Stimulated activated naive CD8-positive, alpha-beta T cell treated with anti-CD3 and anti-CD28 coated beads, Interleukin-15, Interleukin-2, amounts not matched to agents 100 ng/mL and 50 ng/mL, for 24 hours (primary cell): Measurements from ENCODE around the gene TAOK3.
"Not testable (repeated sequence)": the region's sequence is repeated elsewhere in the genome, so short reads cannot be mapped to it uniquely, and the experiment has no call there.

ENCODE experiments used
- H3K27ac Mint-ChIP-seq: one replicate; pipeline ENCODE4 v1.8.0; 2021; ENCODE audit warnings: mild to moderate bottlenecking, mixed read lengths
- H3K27me3 Mint-ChIP-seq: one replicate; pipeline ENCODE4 v1.8.0; 2021; ENCODE audit warnings: mixed read lengths
- H3K36me3 Mint-ChIP-seq: one replicate; pipeline ENCODE4 v1.8.0; 2021; ENCODE audit warnings: low read depth, mixed read lengths
- H3K4me1 Mint-ChIP-seq: one replicate; pipeline ENCODE4 v1.8.0; 2021; ENCODE audit warnings: low read depth, mixed read lengths
- H3K4me3 Mint-ChIP-seq: one replicate; pipeline ENCODE4 v1.8.0; 2021; ENCODE audit warnings: mild to moderate bottlenecking, mixed read lengths
- H3K9me3 Mint-ChIP-seq: one replicate; pipeline ENCODE4 v1.8.0; 2021; ENCODE audit warnings: mixed read lengths

The TAOK3 gene

GRCh38 chr12:118269806-118270205 lies 102.9 kb downstream of the TAOK3 start:
- peaks cover 13% of the 10 kb centered on the region for H3K36me3 Mint-ChIP-seq
- no peak overlapping the region for H3K4me3 Mint-ChIP-seq
- no peaks in the 10 kb centered on the region for H3K9me3 Mint-ChIP-seq
- peaks cover 14% of the 10 kb centered on the region for H3K4me1 Mint-ChIP-seq
- no peaks in the 10 kb centered on the region for H3K27me3 Mint-ChIP-seq
- H3K27ac Mint-ChIP-seq: no peak overlapping the region

- H3K27me3 Mint-ChIP-seq: no peaks in the 10 kb centered on the region
- no peak overlapping the region for H3K27ac Mint-ChIP-seq
- no peak overlapping the region for H3K4me3 Mint-ChIP-seq
- H3K9me3 Mint-ChIP-seq: peaks cover 5% of the 10 kb centered on the region
- peaks cover 8% of the 10 kb centered on the region for H3K4me1 Mint-ChIP-seq
- peaks cover 67% of the 10 kb centered on the region for H3K36me3 Mint-ChIP-seq
Observed at GRCh38 chr12:118259079-118259478, 113.6 kb downstream of the TAOK3 start.

GRCh38 chr12:118256352-118256751 lies 116.4 kb downstream of the TAOK3 start:
- no peak overlapping the region for H3K4me3 Mint-ChIP-seq
- peaks cover 62% of the 10 kb centered on the region for H3K36me3 Mint-ChIP-seq

GRCh38 chr12:118249547-118249946 lies 123.2 kb downstream of the TAOK3 start:
- Mint-ChIP-seq H3K36me3 (peaks cover 21% of the 10 kb centered on the region), H3K4me3 (no peak overlapping the region), H3K4me1 (no peaks in the 10 kb centered on the region), H3K9me3 (no peaks in the 10 kb centered on the region), H3K27me3 (no peaks in the 10 kb centered on the region), H3K27ac (no peak overlapping the region)

More at GRCh38 chr12:118256352-118256751, 116.4 kb downstream of the TAOK3 start:
- H3K4me1 Mint-ChIP-seq: peaks cover 5% of the 10 kb centered on the region
- no peaks in the 10 kb centered on the region for H3K27me3 Mint-ChIP-seq
- peaks cover 5% of the 10 kb centered on the region for H3K9me3 Mint-ChIP-seq
- no peak overlapping the region for H3K27ac Mint-ChIP-seq

GRCh38 chr12:118245886-118246285 lies 126.8 kb downstream of the TAOK3 start:
- H3K9me3 Mint-ChIP-seq, H3K4me3 Mint-ChIP-seq, H3K27ac Mint-ChIP-seq, H3K27me3 Mint-ChIP-seq, H3K4me1 Mint-ChIP-seq: not testable (repeated sequence)
- H3K36me3 Mint-ChIP-seq: peaks cover 23% of the 10 kb centered on the region

GRCh38 chr12:118238888-118239287 lies 133.8 kb downstream of the TAOK3 start:
- H3K9me3 Mint-ChIP-seq: no peaks in the 10 kb centered on the region
- peaks cover 18% of the 10 kb centered on the region for H3K4me1 Mint-ChIP-seq
- H3K4me3 Mint-ChIP-seq: no peak overlapping the region
- no peaks in the 10 kb centered on the region for H3K27me3 Mint-ChIP-seq
- no peak overlapping the region for H3K27ac Mint-ChIP-seq
- peaks cover 50% of the 10 kb centered on the region for H3K36me3 Mint-ChIP-seq

- no peak overlapping the region for H3K4me3 Mint-ChIP-seq
- H3K9me3 Mint-ChIP-seq: no peaks in the 10 kb centered on the region
- H3K27me3 Mint-ChIP-seq: no peaks in the 10 kb centered on the region
- H3K36me3 Mint-ChIP-seq: peaks cover 48% of the 10 kb centered on the region
- peaks cover 18% of the 10 kb centered on the region for H3K4me1 Mint-ChIP-seq
- H3K27ac Mint-ChIP-seq: peak overlapping the region; percentile 55
Observed at GRCh38 chr12:118237908-118238307, 134.8 kb downstream of the TAOK3 start.

GRCh38 chr12:118237052-118237665 lies 135.5 kb downstream of the TAOK3 start:
- Mint-ChIP-seq H3K27ac (peak overlapping the region; percentile 87), H3K4me3 (no peak overlapping the region), H3K4me1 (peaks cover 18% of the 10 kb centered on the region), H3K36me3 (peaks cover 49% of the 10 kb centered on the region), H3K9me3 (no peaks in the 10 kb centered on the region), H3K27me3 (no peaks in the 10 kb centered on the region)

- H3K36me3 Mint-ChIP-seq: peaks cover 17% of the 10 kb centered on the region
- H3K27me3 Mint-ChIP-seq: no peaks in the 10 kb centered on the region
- H3K4me1 Mint-ChIP-seq: no peaks in the 10 kb centered on the region
- no peaks in the 10 kb centered on the region for H3K9me3 Mint-ChIP-seq
- H3K4me3 Mint-ChIP-seq: no peak overlapping the region
- H3K27ac Mint-ChIP-seq: peak overlapping the region; percentile 27
Observed at GRCh38 chr12:118220702-118221101, 152.0 kb downstream of the TAOK3 start.

GRCh38 chr12:118219772-118220171 lies 152.9 kb downstream of the TAOK3 start:
- H3K9me3 Mint-ChIP-seq: no peaks in the 10 kb centered on the region
- no peaks in the 10 kb centered on the region for H3K27me3 Mint-ChIP-seq
- peak overlapping the region; percentile 37 for H3K27ac Mint-ChIP-seq
- H3K4me1 Mint-ChIP-seq: no peaks in the 10 kb centered on the region
- H3K36me3 Mint-ChIP-seq: peaks cover 17% of the 10 kb centered on the region
- no peak overlapping the region for H3K4me3 Mint-ChIP-seq

- peaks cover 21% of the 10 kb centered on the region for H3K36me3 Mint-ChIP-seq
- H3K27me3 Mint-ChIP-seq: no peaks in the 10 kb centered on the region
- no peaks in the 10 kb centered on the region for H3K9me3 Mint-ChIP-seq
- H3K27ac Mint-ChIP-seq: no peak overlapping the region
- H3K4me1 Mint-ChIP-seq: no peaks in the 10 kb centered on the region
- no peak overlapping the region for H3K4me3 Mint-ChIP-seq
Observed at GRCh38 chr12:118219106-118219505, 153.6 kb downstream of the TAOK3 start.

GRCh38 chr12:118213452-118213851 lies 159.3 kb downstream of the TAOK3 start:
- Mint-ChIP-seq H3K4me1 (no peaks in the 10 kb centered on the region), H3K4me3 (no peak overlapping the region), H3K27ac (no peak overlapping the region), H3K9me3 (no peaks in the 10 kb centered on the region), H3K36me3 (peaks cover 49% of the 10 kb centered on the region), H3K27me3 (no peaks in the 10 kb centered on the region)

GRCh38 chr12:118212606-118213005 lies 160.1 kb downstream of the TAOK3 start:
- Mint-ChIP-seq H3K4me3 (no peak overlapping the region), H3K9me3 (no peaks in the 10 kb centered on the region), H3K27me3 (no peaks in the 10 kb centered on the region), H3K27ac (no peak overlapping the region), H3K36me3 (peaks cover 49% of the 10 kb centered on the region), H3K4me1 (no peaks in the 10 kb centered on the region)

GRCh38 chr12:118206107-118206412 lies 166.6 kb downstream of the TAOK3 start:
- Mint-ChIP-seq H3K36me3 (peaks cover 24% of the 10 kb centered on the region), H3K4me1 (peaks cover 6% of the 10 kb centered on the region), H3K27ac (no peak overlapping the region), H3K4me3 (no peak overlapping the region), H3K9me3 (no peaks in the 10 kb centered on the region), H3K27me3 (no peaks in the 10 kb centered on the region)

- no peak overlapping the region for H3K4me3 Mint-ChIP-seq
- no peak overlapping the region for H3K27ac Mint-ChIP-seq
- H3K36me3 Mint-ChIP-seq: peaks cover 53% of the 10 kb centered on the region
- H3K27me3 Mint-ChIP-seq: no peaks in the 10 kb centered on the region
- H3K4me1 Mint-ChIP-seq: no peaks in the 10 kb centered on the region
- H3K9me3 Mint-ChIP-seq: no peaks in the 10 kb centered on the region
Observed at GRCh38 chr12:118193958-118194357, 178.7 kb downstream of the TAOK3 start.

GRCh38 chr12:118193477-118193876 lies 179.2 kb downstream of the TAOK3 start:
- no peaks in the 10 kb centered on the region for H3K4me1 Mint-ChIP-seq
- H3K27me3 Mint-ChIP-seq: no peaks in the 10 kb centered on the region
- H3K36me3 Mint-ChIP-seq: peaks cover 52% of the 10 kb centered on the region
- no peak overlapping the region for H3K27ac Mint-ChIP-seq
- no peaks in the 10 kb centered on the region for H3K9me3 Mint-ChIP-seq
- no peak overlapping the region for H3K4me3 Mint-ChIP-seq
